Cardiac muscle cell (in vitro differentiated cells and primary cell): ENCODE data around the gene SNUPN. TPM values are rescaled to one million over a fixed set of nuclear protein-coding genes. Genes with fewer than 3 reads are reported as not detected.
A peak's percentile ranks its signal among the peaks of the same experiment; 100 is the strongest.

Experiments used
- DNase-seq, 2 donors: peaks; one replicate each; pipeline versions ENCODE4 v3.0.0 to v3.0.0-alpha.2; 2010 to 2017; ENCODE audit warnings: low read depth in 1 of 2, low spot score in 1 of 2
- H3K27ac ChIP-seq: fragments of 200-600 bp; sonication (generic); 2 replicates; pipeline ENCODE4 v1.5.1; 2016
- H3K27me3 ChIP-seq: fragments of 200-600 bp; sonication (generic); 2 replicates; pipeline ENCODE4 v1.6.0; 2016; ENCODE audit warnings: control low read depth
- H3K36me3 ChIP-seq: fragments of 200-600 bp; sonication (generic); 2 replicates; pipeline ENCODE4 v1.5.1; 2016; ENCODE audit warnings: control low read depth
- H3K4me1 ChIP-seq: fragments of 200-600 bp; sonication (generic); 2 replicates; pipeline ENCODE4 v1.8.1; 2017; ENCODE audit warnings: low read depth, mild to moderate bottlenecking, mixed run types
- H3K4me3 ChIP-seq: fragments of 200-600 bp; sonication (generic); 2 replicates; pipeline ENCODE4 v1.5.1; 2016; ENCODE audit warnings: mild to moderate bottlenecking
- H3K9me3 ChIP-seq: fragments of 200-600 bp; sonication (generic); 2 replicates; pipeline ENCODE4 v1.5.1; 2017; ENCODE audit warnings: low read depth, mild to moderate bottlenecking, control low read depth
- polyA plus RNA-seq: library from polyadenylated mRNA; unstranded; fragments of >200 nt; fragmentation: Nextera tagmentation; extraction: Ambion mirVana; gene quantifications from 2 replicates; pipeline ENCODE4 v1.2.1, GENCODE V29; 2016
- total RNA-seq: library from RNA; depleted of rRNA; stranded (reverse); fragments of >200 nt; gene quantifications from 2 replicates; pipeline ENCODE4 v1.2.3, GENCODE V29; 2016
- TF ChIP-seq, protein P1 (sequence below): IDR thresholded peaks from 2 replicates; pipeline ENCODE4 v1.5.1; 2012; ENCODE audit warnings: low read depth, mild to moderate bottlenecking, low read length

Gene SNUPN
- total and polyA plus RNA-seq, 2 experiments from 2014 or later: 20.2 to 29.4 TPM

DNA sequence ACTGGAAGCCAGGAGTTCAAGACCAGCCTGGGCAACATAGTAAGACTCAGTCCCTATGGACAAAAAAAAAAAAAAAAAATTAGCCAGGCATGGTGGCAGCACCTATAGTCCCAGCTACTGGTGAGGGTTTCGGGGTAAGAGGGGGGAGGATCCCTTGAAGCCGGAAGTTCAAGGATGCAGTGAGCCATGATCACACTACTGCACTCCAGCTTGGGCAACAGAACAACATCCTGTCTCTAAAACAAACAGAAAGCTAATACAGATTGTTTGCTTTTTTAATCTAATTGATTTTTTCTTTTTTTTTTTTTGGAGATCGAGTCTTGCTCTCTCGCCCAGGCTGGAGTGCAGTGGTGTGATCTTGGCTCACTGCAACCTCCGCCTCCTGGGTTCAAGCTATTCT is 16.1 kb upstream of the SNUPN start:
- no peak overlapping the region for H3K27ac ChIP-seq
- H3K9me3 ChIP-seq: no peaks in the 10 kb centered on the region
- H3K36me3 ChIP-seq: no peaks in the 10 kb centered on the region
- TF ChIP-seq, protein P1, sequence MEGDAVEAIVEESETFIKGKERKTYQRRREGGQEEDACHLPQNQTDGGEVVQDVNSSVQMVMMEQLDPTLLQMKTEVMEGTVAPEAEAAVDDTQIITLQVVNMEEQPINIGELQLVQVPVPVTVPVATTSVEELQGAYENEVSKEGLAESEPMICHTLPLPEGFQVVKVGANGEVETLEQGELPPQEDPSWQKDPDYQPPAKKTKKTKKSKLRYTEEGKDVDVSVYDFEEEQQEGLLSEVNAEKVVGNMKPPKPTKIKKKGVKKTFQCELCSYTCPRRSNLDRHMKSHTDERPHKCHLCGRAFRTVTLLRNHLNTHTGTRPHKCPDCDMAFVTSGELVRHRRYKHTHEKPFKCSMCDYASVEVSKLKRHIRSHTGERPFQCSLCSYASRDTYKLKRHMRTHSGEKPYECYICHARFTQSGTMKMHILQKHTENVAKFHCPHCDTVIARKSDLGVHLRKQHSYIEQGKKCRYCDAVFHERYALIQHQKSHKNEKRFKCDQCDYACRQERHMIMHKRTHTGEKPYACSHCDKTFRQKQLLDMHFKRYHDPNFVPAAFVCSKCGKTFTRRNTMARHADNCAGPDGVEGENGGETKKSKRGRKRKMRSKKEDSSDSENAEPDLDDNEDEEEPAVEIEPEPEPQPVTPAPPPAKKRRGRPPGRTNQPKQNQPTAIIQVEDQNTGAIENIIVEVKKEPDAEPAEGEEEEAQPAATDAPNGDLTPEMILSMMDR: no peak
- H3K4me1 ChIP-seq: no peaks in the 10 kb centered on the region
- H3K27me3 ChIP-seq: no peaks in the 10 kb centered on the region
- DNase-seq: no peak
- no peak overlapping the region for H3K4me3 ChIP-seq

DNA sequence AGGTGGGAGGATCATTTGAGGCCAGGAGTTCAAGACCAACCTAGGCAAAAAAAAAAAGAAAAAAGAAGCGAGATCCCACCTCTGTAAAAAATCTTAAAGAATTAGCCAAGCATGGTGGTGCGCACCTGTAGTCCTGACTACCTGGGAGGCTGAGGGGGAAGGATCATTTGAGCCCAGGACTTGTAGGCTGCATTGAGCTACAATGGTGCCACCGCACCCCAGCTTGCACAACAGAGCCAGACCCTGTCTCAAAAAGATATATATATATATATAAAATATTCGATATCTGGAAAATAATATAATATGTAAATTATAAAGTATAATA is 15.6 kb upstream of the SNUPN start:
- no peaks in the 10 kb centered on the region for H3K27me3 ChIP-seq

DNA sequence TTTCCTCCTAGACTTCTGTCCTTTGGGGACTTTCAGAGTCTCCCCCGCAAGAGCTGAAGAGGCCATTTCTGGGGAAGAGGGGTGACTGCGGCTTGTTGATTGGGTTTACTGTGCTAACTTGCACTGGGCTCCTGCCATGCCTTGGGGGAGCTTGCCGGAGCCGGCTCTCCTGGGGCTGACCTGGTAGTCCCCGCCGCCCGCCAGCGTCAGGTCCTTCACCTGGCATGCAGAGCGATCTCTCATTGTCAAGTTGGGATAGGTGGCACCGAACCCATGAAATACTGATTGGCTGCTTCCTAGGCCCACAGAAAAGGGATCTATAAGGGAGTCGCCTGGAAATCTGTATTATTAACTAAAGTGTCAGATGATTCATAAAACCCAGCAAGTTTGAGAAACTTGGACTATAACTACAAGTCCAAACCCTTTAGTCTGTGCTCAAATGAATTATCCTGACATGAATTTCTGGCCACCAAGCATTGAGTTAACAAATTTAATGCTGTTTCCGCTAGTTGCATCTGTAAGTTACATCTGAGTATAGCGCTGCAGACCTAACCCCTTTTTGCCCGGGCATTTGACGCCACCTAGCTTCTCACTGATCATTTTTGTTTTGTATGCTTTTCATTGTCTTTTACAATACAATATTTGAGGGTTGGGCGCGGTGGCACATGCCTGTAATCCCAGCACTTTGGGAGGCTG is 15.1 kb upstream of the SNUPN start:
- Histone ChIP-seq H3K4me1 (no peaks in the 10 kb centered on the region), H3K27me3 (no peaks in the 10 kb centered on the region), H3K4me3 (peak overlapping the region; percentile 75), H3K36me3 (no peaks in the 10 kb centered on the region), H3K27ac (peak overlapping the region; percentile 86), H3K9me3 (no peaks in the 10 kb centered on the region)
- DNase-seq: peak; percentile 47 to 69
- TF ChIP-seq, protein P1: peak; percentile 36

More for the DNA sequence above, 15.6 kb upstream of the SNUPN start:
- H3K27ac ChIP-seq: no peak overlapping the region
- no peaks in the 10 kb centered on the region for H3K9me3 ChIP-seq
- DNase-seq: no peak
- H3K4me3 ChIP-seq: no peak overlapping the region
- TF ChIP-seq, protein P1: no peak
- no peaks in the 10 kb centered on the region for H3K4me1 ChIP-seq
- no peaks in the 10 kb centered on the region for H3K36me3 ChIP-seq

DNA sequence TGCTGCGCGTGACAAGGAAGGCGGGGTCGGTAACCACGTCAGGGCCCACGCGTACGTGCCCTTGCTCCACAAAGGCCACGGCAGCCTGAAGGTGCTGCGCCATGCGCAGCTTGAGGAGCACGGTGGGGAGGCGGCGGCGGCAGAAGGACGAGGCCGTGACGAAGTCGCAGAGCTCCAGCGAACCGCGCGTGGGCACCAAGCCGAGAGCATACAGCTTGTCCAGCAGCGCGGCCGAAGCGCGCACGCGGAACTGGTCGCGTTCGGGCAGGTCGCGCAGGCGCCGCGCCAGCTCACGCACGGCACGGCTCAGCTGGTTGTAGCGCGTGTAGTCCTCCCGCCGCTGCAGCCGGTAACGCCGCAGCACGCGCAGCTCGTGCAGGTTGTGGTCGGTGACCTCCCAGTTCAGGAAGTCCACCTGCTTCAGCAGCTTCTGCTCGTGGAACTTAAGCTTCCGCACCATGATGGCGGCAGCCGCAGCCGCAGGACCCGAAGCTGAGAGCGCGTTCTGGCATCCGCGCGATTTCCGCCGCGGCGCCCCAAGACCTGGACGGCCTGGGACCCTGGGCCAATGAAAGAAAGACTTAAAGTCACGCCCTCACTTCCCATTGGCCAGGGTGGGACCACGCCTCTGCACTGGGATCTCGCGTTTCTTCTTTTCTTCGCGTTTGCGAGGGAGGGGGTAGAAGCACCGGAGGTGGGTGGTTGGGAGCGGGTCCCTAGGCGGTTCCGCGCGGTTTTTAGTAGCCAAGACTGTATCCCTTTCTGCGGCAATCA is 14.4 kb upstream of the SNUPN start, which contains the start of gene IMP3:
TSS of gene IMP3 (minus strand) at position 516 of the 774 bp plus-strand sequence. CDS start at position 460, 56 bp downstream.
- Histone ChIP-seq H3K36me3 (no peaks in the 10 kb centered on the region), H3K4me1 (no peaks in the 10 kb centered on the region), H3K27me3 (no peaks in the 10 kb centered on the region), H3K4me3 (peak within 1 kb of the TSS; percentile 75), H3K27ac (peak within 1 kb of the TSS; percentile 86), H3K9me3 (no peaks in the 10 kb centered on the region)
- TF ChIP-seq, protein P1: no peak
- DNase-seq: peak; percentile 98

DNA sequence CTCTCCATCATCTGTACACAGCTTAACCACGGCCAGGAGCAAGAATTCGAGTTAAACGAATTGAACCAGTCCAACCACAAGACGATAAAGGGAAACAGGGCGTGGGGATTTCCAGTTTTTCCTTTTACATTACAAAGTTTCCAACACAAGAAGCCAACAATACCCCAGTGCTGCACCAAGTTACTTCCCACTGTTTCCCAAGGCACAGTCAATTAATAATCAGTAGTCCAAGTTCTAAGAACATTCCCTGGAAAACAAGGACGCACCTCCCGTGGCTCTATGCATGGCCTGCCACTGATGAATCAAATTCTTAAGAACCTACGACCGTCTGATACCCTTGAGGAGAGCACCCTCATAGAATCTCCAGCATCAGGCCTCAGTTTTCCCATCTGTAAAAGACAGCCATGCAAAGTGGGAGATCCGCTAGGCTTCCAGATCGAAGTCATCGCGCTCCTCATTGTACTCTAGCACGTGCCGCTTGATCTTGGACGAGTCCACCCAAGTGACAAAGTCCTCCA is 13.7 kb upstream of the SNUPN start:
- Histone ChIP-seq H3K9me3 (no peaks in the 10 kb centered on the region), H3K36me3 (no peaks in the 10 kb centered on the region), H3K27me3 (no peaks in the 10 kb centered on the region), H3K27ac (peak overlapping the region; percentile 86), H3K4me1 (no peaks in the 10 kb centered on the region), H3K4me3 (peak overlapping the region; percentile 75)
- TF ChIP-seq, protein P1: no peak
- peak in 1 of 2 donors; percentile 35 for DNase-seq
